Keratinocyte (primary cell): ENCODE results near the gene HCFC1R1. TPM values are rescaled to one million over a fixed set of nuclear protein-coding genes. Genes with fewer than 3 reads are reported as not detected.

Experiments used
- DNase-seq: peaks from one replicate; pipeline ENCODE4 v3.0.0-alpha.2; 2011; ENCODE audit warnings: low read depth, missing footprints, low spot score
- FAIRE-seq: peaks from 2 replicates; lab custom pipeline; 2011; peaks lifted over from hg19 to GRCh38; lab: Jason Lieb, UNC
- H2AFZ ChIP-seq: 2 replicates; pipeline ENCODE4 v1.6.0; 2012; ENCODE audit warnings: low read length, control low read depth, inconsistent platforms; ENCODE audit not compliant: control insufficient read depth
- H3K27ac ChIP-seq: 2 replicates; pipeline ENCODE4 v1.5.1; 2011; ENCODE audit warnings: low read length; ENCODE audit not compliant: control insufficient read depth, insufficient read depth
- H3K27me3 ChIP-seq: 3 replicates; pipeline ENCODE4 v1.6.0; 2011; ENCODE audit warnings: low read length; ENCODE audit not compliant: control insufficient read depth, insufficient read depth; ENCODE audit errors: extremely low read depth
- H3K36me3 ChIP-seq, 2 experiments: 2 replicates in 1 of 2; 3 replicates in 1 of 2; pipeline ENCODE4 v1.5.1; 2011; ENCODE audit warnings: low read length in 2 of 2, mild to moderate bottlenecking in 1 of 2; ENCODE audit not compliant: control insufficient read depth in 2 of 2, insufficient read depth in 2 of 2; ENCODE audit errors: extremely low read depth in 1 of 2
- H3K4me1 ChIP-seq: 3 replicates; pipeline ENCODE4 v1.5.1; 2011; ENCODE audit warnings: low read length; ENCODE audit not compliant: control insufficient read depth, insufficient read depth; ENCODE audit errors: extremely low read depth
- H3K4me2 ChIP-seq: 3 replicates; pipeline ENCODE4 v1.6.0; 2011; ENCODE audit warnings: low read depth, low read length; ENCODE audit not compliant: control insufficient read depth, insufficient read depth; ENCODE audit errors: extremely low read depth
- H3K4me3 ChIP-seq, 3 experiments: fragments of 200-600 bp in 1 of 3; sonication (generic) in 1 of 3; 2 replicates in 2 of 3; 3 replicates in 1 of 3; pipeline ENCODE4 v1.5.1; 2011 to 2016; ENCODE audit warnings: low read length in 3 of 3, mild to moderate bottlenecking in 3 of 3, control low read depth in 2 of 3, inconsistent platforms in 1 of 3, low read depth in 1 of 3, mixed read lengths in 1 of 3, mixed run types in 1 of 3, moderate library complexity in 1 of 3; ENCODE audit not compliant: control insufficient read depth in 2 of 3, insufficient read depth in 2 of 3; ENCODE audit errors: extremely low read depth in 1 of 3
- H3K79me2 ChIP-seq: 2 replicates; pipeline ENCODE4 v1.6.0; 2012; ENCODE audit warnings: low read length; ENCODE audit not compliant: control insufficient read depth, insufficient read depth
- H3K9ac ChIP-seq: 3 replicates; pipeline ENCODE4 v1.6.0; 2011; ENCODE audit warnings: low read length; ENCODE audit not compliant: control insufficient read depth, insufficient read depth; ENCODE audit errors: extremely low read depth
- H3K9me1 ChIP-seq: 3 replicates; pipeline ENCODE4 v1.6.0; 2011; ENCODE audit warnings: low read length; ENCODE audit not compliant: control insufficient read depth, insufficient read depth; ENCODE audit errors: extremely low read depth
- H3K9me3 ChIP-seq: 2 replicates; pipeline ENCODE4 v1.5.1; 2012; ENCODE audit warnings: low read depth, low read length; ENCODE audit not compliant: control insufficient read depth
- H4K20me1 ChIP-seq: 3 replicates; pipeline ENCODE4 v1.6.0; 2011; ENCODE audit warnings: low read length; ENCODE audit not compliant: control insufficient read depth, insufficient read depth; ENCODE audit errors: extremely low read depth
- EZH2 ChIP-seq: IDR thresholded peaks from one replicate; pipeline ENCODE4 v1.6.1; 2012; ENCODE audit warnings: inconsistent platforms, mild to moderate bottlenecking, low read length, moderate library complexity
- dilution Hi-C: fragments of 300-500 bp; cut with MboI; formaldehyde crosslinking; loops from one replicate; pipeline ENCODE4 v1.7.0; 2020; ENCODE audit warnings: low sequenced_read_pairs; ENCODE audit not compliant: extremely low pct_ligation_motif_present
- polyA plus RNA-seq, 5 experiments: library from polyadenylated mRNA; depleted of rRNA in 3 of 5; stranded (reverse) in 3 of 5; stranded (forward) in 1 of 5; unstranded in 1 of 5; fragments of >200 nt; gene quantifications; 1 replicate in 1 of 5; 2 replicates in 3 of 5; 3 replicates in 1 of 5; pipeline versions ENCODE4 v1.2.1 to v1.2.3, GENCODE V29; 2011 to 2012; ENCODE audit warnings: missing spikeins in 2 of 5, low read depth in 1 of 5, low replicate concordance in 1 of 5
- TF ChIP-seq, protein P1 (sequence below), 3 experiments: IDR thresholded peaks in 1 of 3; conservative IDR thresholded peaks in 1 of 3; optimal IDR thresholded peaks in 1 of 3; 2 replicates in 2 of 3; 3 replicates in 1 of 3; pipeline versions ENCODE3 to v1.5.1; 2011; ENCODE audit warnings: low read length in 3 of 3, mild to moderate bottlenecking in 3 of 3, moderate library complexity in 2 of 3, control low read depth in 1 of 3, inconsistent platforms in 1 of 3; ENCODE audit not compliant: insufficient read depth in 2 of 3; ENCODE audit errors: extremely low read depth in 1 of 3

Gene HCFC1R1
- polyA plus RNA-seq, 1 donor (not counting 4 experiments of a cell fraction or from before 2014, with no cell fraction given): 13.0 TPM

DNA sequence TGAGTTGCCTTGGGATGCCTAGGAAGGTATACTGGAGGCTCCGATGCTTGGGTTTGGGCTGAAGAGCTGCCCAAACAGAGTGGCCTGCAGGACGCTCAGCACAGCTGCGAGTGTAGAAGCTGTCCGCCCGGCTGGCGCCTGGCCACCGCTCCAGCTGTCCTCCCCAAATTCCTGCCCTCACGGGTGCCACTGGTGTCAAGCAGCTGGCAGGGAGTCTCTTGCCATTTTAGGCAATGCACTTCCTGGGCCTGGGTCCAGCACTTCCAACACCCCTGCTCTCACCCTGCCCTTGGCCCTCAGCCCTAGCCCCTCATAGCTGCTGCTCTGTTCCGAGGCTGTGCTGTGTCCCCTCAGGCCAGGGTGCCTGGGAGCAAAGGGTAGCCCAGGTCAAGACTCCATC, 38.3 kb downstream of the HCFC1R1 start:
- DNase-seq (no peak), FAIRE-seq (no peak)
- dilution Hi-C loops: no loop called here
- no peaks in the 10 kb centered on the region for H4K20me1 ChIP-seq
- no peaks in the 10 kb centered on the region for H3K9me3 ChIP-seq
- H3K27me3 ChIP-seq: no peaks in the 10 kb centered on the region
- H3K4me3 ChIP-seq: no peak overlapping the region
- H3K27ac ChIP-seq: no peak overlapping the region
- H3K79me2 ChIP-seq: no peaks in the 10 kb centered on the region
- H3K36me3 ChIP-seq: no peaks in the 10 kb centered on the region
- no peak overlapping the region for H2AFZ ChIP-seq
- no peak for TF ChIP-seq EZH2
- TF ChIP-seq, protein P1, sequence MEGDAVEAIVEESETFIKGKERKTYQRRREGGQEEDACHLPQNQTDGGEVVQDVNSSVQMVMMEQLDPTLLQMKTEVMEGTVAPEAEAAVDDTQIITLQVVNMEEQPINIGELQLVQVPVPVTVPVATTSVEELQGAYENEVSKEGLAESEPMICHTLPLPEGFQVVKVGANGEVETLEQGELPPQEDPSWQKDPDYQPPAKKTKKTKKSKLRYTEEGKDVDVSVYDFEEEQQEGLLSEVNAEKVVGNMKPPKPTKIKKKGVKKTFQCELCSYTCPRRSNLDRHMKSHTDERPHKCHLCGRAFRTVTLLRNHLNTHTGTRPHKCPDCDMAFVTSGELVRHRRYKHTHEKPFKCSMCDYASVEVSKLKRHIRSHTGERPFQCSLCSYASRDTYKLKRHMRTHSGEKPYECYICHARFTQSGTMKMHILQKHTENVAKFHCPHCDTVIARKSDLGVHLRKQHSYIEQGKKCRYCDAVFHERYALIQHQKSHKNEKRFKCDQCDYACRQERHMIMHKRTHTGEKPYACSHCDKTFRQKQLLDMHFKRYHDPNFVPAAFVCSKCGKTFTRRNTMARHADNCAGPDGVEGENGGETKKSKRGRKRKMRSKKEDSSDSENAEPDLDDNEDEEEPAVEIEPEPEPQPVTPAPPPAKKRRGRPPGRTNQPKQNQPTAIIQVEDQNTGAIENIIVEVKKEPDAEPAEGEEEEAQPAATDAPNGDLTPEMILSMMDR (optimal IDR thresholded peaks at IDR 0.05 in 1 of 3, IDR thresholded peaks at IDR 0.05 in 1 of 3, conservative IDR thresholded peaks at IDR 0.05 in 1 of 3; ENCODE audit: extremely low read depth in 1 of 3, insufficient read depth in 2 of 3, low read length in 3 of 3): no peak
- no peak overlapping the region for H3K4me2 ChIP-seq
- H3K9me1 ChIP-seq: no peaks in the 10 kb centered on the region
- H3K9ac ChIP-seq: no peak overlapping the region
- H3K4me1 ChIP-seq: peaks cover 24% of the 10 kb centered on the region

DNA sequence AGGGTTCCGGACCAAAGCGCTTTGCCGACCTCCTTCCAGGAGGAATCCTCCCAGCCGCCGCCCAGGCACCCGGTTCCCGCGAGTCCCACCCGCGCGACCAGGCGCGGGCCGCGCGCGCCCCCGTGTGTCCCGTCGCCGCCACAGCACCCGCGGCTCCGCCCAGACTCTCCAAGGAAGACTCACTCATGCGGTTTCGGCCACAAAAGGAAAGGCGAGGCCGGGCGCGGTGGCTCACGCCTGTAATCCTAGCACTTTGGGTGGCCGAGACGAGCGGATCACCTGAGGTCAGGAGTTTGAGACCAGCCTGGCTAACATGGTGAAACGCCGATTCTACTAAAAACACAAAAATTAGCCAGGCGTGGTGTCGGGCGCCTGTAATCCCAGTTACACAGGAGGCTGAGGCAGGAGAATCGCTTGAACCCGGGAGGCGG, 40.0 kb downstream of the HCFC1R1 start:
- H3K4me3 ChIP-seq: no peak overlapping the region
- H3K9me3 ChIP-seq: no peaks in the 10 kb centered on the region
- peak overlapping the region; percentile 22 for H3K9ac ChIP-seq
- peak overlapping the region; percentile 31 for H3K4me2 ChIP-seq
- DNase-seq (no peak), FAIRE-seq (no peak)
- dilution Hi-C loops: no loop called here
- no peak for TF ChIP-seq EZH2
- TF ChIP-seq, protein P1 (optimal IDR thresholded peaks at IDR 0.05 in 1 of 3, IDR thresholded peaks at IDR 0.05 in 1 of 3, conservative IDR thresholded peaks at IDR 0.05 in 1 of 3; ENCODE audit: extremely low read depth in 1 of 3, insufficient read depth in 2 of 3, low read length in 3 of 3): peak; percentile 72 to 81 (median 73)
- peaks cover 29% of the 10 kb centered on the region for H3K4me1 ChIP-seq
- no peaks in the 10 kb centered on the region for H3K36me3 ChIP-seq
- peak overlapping the region; percentile 26 for H3K27ac ChIP-seq
- H3K9me1 ChIP-seq: no peaks in the 10 kb centered on the region
- H3K79me2 ChIP-seq: peaks cover 13% of the 10 kb centered on the region
- no peaks in the 10 kb centered on the region for H3K27me3 ChIP-seq
- no peak overlapping the region for H2AFZ ChIP-seq
- no peaks in the 10 kb centered on the region for H4K20me1 ChIP-seq
